IMR-90 (cell line): ENCODE results near the gene SLC7A6OS. TPM values are rescaled to one million over a fixed set of nuclear protein-coding genes. Genes with fewer than 3 reads are reported as not detected.

Experiments
- ATAC-seq: fragments of 200-7000 bp; cut with Tn5 transposase; 2 replicates; pipeline ENCODE4 v1.9.1; 2020; ENCODE audit warnings: low read depth, mild to moderate bottlenecking, moderate library complexity
- BruUV-seq: library from RNA; stranded (reverse); fragments of 400-500 nt; replicated peaks from 2 replicates; lab custom pipeline; 2021; lab: Mats Ljungman, UMichigan
- CTCF ChIA-PET: fragments of 300-600 bp; formaldehyde crosslinking; extraction: SDS; loops from one replicate; lab custom pipeline; 2021; ENCODE audit warnings: antibody characterized with exemption; lab: Yijun Ruan, JAX
- POLR2A ChIA-PET: fragments of 300-600 bp; sonication (Branson Sonifier 250); formaldehyde crosslinking; loops from one replicate; lab custom pipeline; 2022; ENCODE audit warnings: antibody characterized with exemption; ENCODE audit not compliant: unreplicated experiment; lab: Charles Lee
- DNase-seq: peaks from one replicate; pipeline ENCODE4 v3.0.0; 2013
- H2AFZ ChIP-seq: replicated peaks from 2 replicates; pipeline ENCODE3; 2013; ENCODE audit warnings: low read length, mild to moderate bottlenecking; ENCODE audit not compliant: poor library complexity
- H2AK5ac ChIP-seq: 2 replicates; pipeline ENCODE4 v1.6.1; 2013; ENCODE audit warnings: low read depth, low read length, inconsistent platforms
- H2AK9ac ChIP-seq: replicated peaks from 2 replicates; pipeline ENCODE3; 2013; ENCODE audit warnings: mild to moderate bottlenecking, low read depth, low read length, moderate library complexity; ENCODE audit not compliant: poor library complexity
- H2BK120ac ChIP-seq: 2 replicates; pipeline ENCODE4 v1.6.1; 2013; ENCODE audit warnings: low read depth, low read length, inconsistent platforms
- H2BK15ac ChIP-seq: 3 replicates; pipeline ENCODE4 v1.6.1; 2013; ENCODE audit warnings: low read depth, low read length, inconsistent platforms
- H2BK20ac ChIP-seq: 2 replicates; pipeline ENCODE4 v1.6.1; 2013; ENCODE audit warnings: low read depth, mild to moderate bottlenecking, inconsistent platforms, low read length, moderate library complexity
- H2BK5ac ChIP-seq: 2 replicates; pipeline ENCODE4 v1.6.1; 2013; ENCODE audit warnings: mild to moderate bottlenecking, low read depth, low read length, inconsistent platforms; ENCODE audit not compliant: poor library complexity, severe bottlenecking
- H3K14ac ChIP-seq: replicated peaks from 2 replicates; pipeline ENCODE4 v1.6.1; 2013; ENCODE audit warnings: low read depth, low read length, inconsistent platforms
- H3K18ac ChIP-seq: 2 replicates; pipeline ENCODE4 v1.6.1; 2013; ENCODE audit warnings: low read depth, low read length, control low read depth
- H3K23ac ChIP-seq: 2 replicates; pipeline ENCODE4 v1.6.1; 2013; ENCODE audit warnings: low read depth, low read length, inconsistent platforms
- H3K27ac ChIP-seq: 2 replicates; pipeline ENCODE4 v1.5.1; 2013; ENCODE audit warnings: mild to moderate bottlenecking, control low read depth, low read length; ENCODE audit not compliant: insufficient read depth
- H3K27me3 ChIP-seq: 2 replicates; pipeline ENCODE4 v1.6.1; 2013; ENCODE audit warnings: low read length; ENCODE audit not compliant: control insufficient read depth, insufficient read depth
- H3K36me3 ChIP-seq: 2 replicates; pipeline ENCODE4 v1.6.1; 2013; ENCODE audit warnings: low read length, mixed read lengths; ENCODE audit not compliant: control insufficient read depth, insufficient read depth
- H3K4ac ChIP-seq: 2 replicates; pipeline ENCODE4 v1.6.1; 2013; ENCODE audit warnings: low read depth, low read length, inconsistent platforms
- H3K4me1 ChIP-seq: 2 replicates; pipeline ENCODE4 v1.6.1; 2013; ENCODE audit warnings: low read length, mixed read lengths; ENCODE audit not compliant: control insufficient read depth, insufficient read depth
- H3K4me2 ChIP-seq: 2 replicates; pipeline ENCODE4 v1.6.1; 2013; ENCODE audit warnings: low read depth, mild to moderate bottlenecking, control low read depth, low read length, moderate library complexity
- H3K4me3 ChIP-seq: 2 replicates; pipeline ENCODE4 v1.5.1; 2013; ENCODE audit warnings: low read depth, mild to moderate bottlenecking, control low read depth, low read length, moderate library complexity; ENCODE audit not compliant: insufficient read depth
- H3K56ac ChIP-seq: 2 replicates; pipeline ENCODE4 v1.6.1; 2013; ENCODE audit warnings: low read length, inconsistent platforms; ENCODE audit not compliant: insufficient read depth; ENCODE audit errors: extremely low read depth
- H3K79me1 ChIP-seq, 2 experiments: 2 replicates each; pipeline ENCODE4 v1.6.1; 2013; ENCODE audit warnings: low read length in 2 of 2, inconsistent platforms in 1 of 2, low read depth in 1 of 2
- H3K9ac ChIP-seq: 2 replicates; pipeline ENCODE4 v1.6.1; 2013; ENCODE audit warnings: low read depth, low read length, control low read depth
- H3K9me1 ChIP-seq: 2 replicates; pipeline ENCODE4 v1.6.1; 2013; ENCODE audit warnings: low read length, inconsistent platforms; ENCODE audit not compliant: insufficient read depth
- H3K9me3 ChIP-seq: 2 replicates; pipeline ENCODE4 v1.6.1; 2013; ENCODE audit warnings: low read length; ENCODE audit not compliant: control insufficient read depth, insufficient read depth
- H4K20me1 ChIP-seq: 2 replicates; pipeline ENCODE4 v1.6.1; 2013; ENCODE audit warnings: low read length, inconsistent platforms; ENCODE audit not compliant: insufficient read depth
- H4K5ac ChIP-seq: 2 replicates; pipeline ENCODE4 v1.6.1; 2013; ENCODE audit warnings: mild to moderate bottlenecking, low read depth, low read length, control low read depth
- H4K8ac ChIP-seq, 2 experiments: 2 replicates each; pipeline ENCODE4 v1.6.1; 2013; ENCODE audit warnings: low read depth in 2 of 2, low read length in 2 of 2, control low read depth in 1 of 2, inconsistent platforms in 1 of 2
- H4K91ac ChIP-seq: 2 replicates; pipeline ENCODE4 v1.6.1; 2013; ENCODE audit warnings: low read depth, low read length, inconsistent platforms; ENCODE audit not compliant: insufficient read depth
- CHD1 ChIP-seq: IDR thresholded peaks from 2 replicates; pipeline ENCODE4 v1.6.1; 2012; ENCODE audit warnings: low read depth, low read length, improper control_type of control experiment
- POLR2A ChIP-seq: IDR thresholded peaks from 2 replicates; pipeline ENCODE4 v1.6.1; 2012; ENCODE audit warnings: mild to moderate bottlenecking, low read depth, low read length
- RFX5 ChIP-seq: IDR thresholded peaks from 2 replicates; pipeline ENCODE4 v1.8.0; 2012; ENCODE audit warnings: low read depth, mild to moderate bottlenecking, low read length, moderate library complexity
- WGBS, 2 experiments: methylation state at CpG; one replicate each; pipeline versions ENCODE4 v1.1.5 to v1.1.7; 2013; ENCODE audit warnings: missing lambda C conversion rate in 2 of 2; ENCODE audit not compliant: insufficient read length in 1 of 2; ENCODE audit errors: extremely low coverage in 2 of 2; 5-methylcytosine and 5-hydroxymethylcytosine counted together
- dilution Hi-C: fragments of 300-500 bp; cut with HindIII; formaldehyde crosslinking; loops from one replicate; pipeline ENCODE4 v1.14.3; 2018; ENCODE audit warnings: low sequenced_read_pairs; ENCODE audit not compliant: unreplicated experiment
- in situ Hi-C: fragments of 300-500 bp; cut with MboI; formaldehyde crosslinking; loops from 3 replicates; pipeline ENCODE4 v1.14.3; 2019; ENCODE audit warnings: low sequenced_read_pairs, inconsistent platforms, mixed read lengths
- intact Hi-C: fragments of 100-400 bp; cut with micrococcal nuclease; formaldehyde crosslinking; loops from 2 replicates; pipeline ENCODE4 v1.10.0; 2022
- polyA plus RNA-seq, 3 experiments: library from polyadenylated mRNA; depleted of rRNA; stranded (reverse); fragments of >200 nt; gene quantifications; 2 replicates each; pipeline ENCODE4 v1.2.3, GENCODE V29; 2012; ENCODE audit warnings: low replicate concordance in 1 of 3
- total RNA-seq: library from RNA; depleted of rRNA; stranded (reverse); fragments of >200 nt; gene quantifications from 2 replicates; pipeline ENCODE4 v1.2.3, GENCODE V29; 2012

The SLC7A6OS gene
- total and polyA plus RNA-seq, 2 of the 4 experiments (the other 2 are of a cell fraction) = 6.8 to 8.4 TPM

- no peak for TF ChIP-seq POLR2A
- no peak for TF ChIP-seq RFX5
- no peak for TF ChIP-seq CHD1
- no peak overlapping the region for H3K27ac ChIP-seq
- no peak overlapping the region for H2AK5ac ChIP-seq
- H3K4me3 ChIP-seq = no peak overlapping the region
- peaks cover 0 to 12% of the 10 kb centered on the region in 2 experiments; a peak in 2 of 4 replicates for H3K79me1 ChIP-seq
- H2AFZ ChIP-seq = no peak overlapping the region
- H2BK5ac ChIP-seq = no peak overlapping the region
- no peak overlapping the region for H3K14ac ChIP-seq
- H3K4me2 ChIP-seq = no peak overlapping the region
- H3K23ac ChIP-seq = no peak overlapping the region
- no peaks in the 10 kb centered on the region for H3K9me3 ChIP-seq
- DNase-seq = no peak
- H3K36me3 ChIP-seq = peaks cover 48% of the 10 kb centered on the region
- H3K18ac ChIP-seq = no peak overlapping the region
- ChIA-PET CTCF (interaction anchor here (1.1 kb wide), 1 partner anchor 28 kb away, joined by 3 read pairs; the partner anchor contains the start of genes PRMT7 and SLC7A6OS), POLR2A (no interaction called here)
- H3K56ac ChIP-seq = no peak overlapping the region
- H2BK15ac ChIP-seq = no peak overlapping the region
- BruUV-seq = no TSS peak
- no peaks in the 10 kb centered on the region for H3K27me3 ChIP-seq
- peaks cover 9% of the 10 kb centered on the region for H3K9me1 ChIP-seq
- H2AK9ac ChIP-seq = no peak overlapping the region
- H2BK20ac ChIP-seq = no peak overlapping the region
- intact Hi-C loops = no loop called here
- H4K91ac ChIP-seq = no peak overlapping the region
- H3K4me1 ChIP-seq = 0 out of 2 replicates have a peak, but pooled peaks cover 2% of the 10 kb centered on the region
- no peak overlapping the region for H3K9ac ChIP-seq
- no peak overlapping the region for H3K4ac ChIP-seq
- in situ Hi-C loops = no loop called here
- no peak for ATAC-seq
- 97% methylated on average over 6 of the region's 16 CpGs; no CpG with 5 or more reads in 1 of the 2 experiments for WGBS, 2 experiments
- no peak overlapping the region for H2BK120ac ChIP-seq
- H4K20me1 ChIP-seq = no peaks in the 10 kb centered on the region
- no peak overlapping the region for H4K5ac ChIP-seq
- dilution Hi-C loops = no loop called here
- no peak overlapping the region for H4K8ac ChIP-seq
Observed at GRCh38 chr16:68338326-68339119, 27.8 kb upstream of the SLC7A6OS start.
